ENCODE data around the gene UBE2V1. TPM values are rescaled to one million over a fixed set of nuclear protein-coding genes. Genes with fewer than 3 reads are reported as not detected.
"Not testable (repeated sequence)": the region's sequence is repeated elsewhere in the genome, so short reads cannot be mapped to it uniquely, and the experiment has no call there.

UBE2V1 gene
- total RNA-seq, 2 donors from 2014 or later, result 77.4 to 109 TPM

DNA sequence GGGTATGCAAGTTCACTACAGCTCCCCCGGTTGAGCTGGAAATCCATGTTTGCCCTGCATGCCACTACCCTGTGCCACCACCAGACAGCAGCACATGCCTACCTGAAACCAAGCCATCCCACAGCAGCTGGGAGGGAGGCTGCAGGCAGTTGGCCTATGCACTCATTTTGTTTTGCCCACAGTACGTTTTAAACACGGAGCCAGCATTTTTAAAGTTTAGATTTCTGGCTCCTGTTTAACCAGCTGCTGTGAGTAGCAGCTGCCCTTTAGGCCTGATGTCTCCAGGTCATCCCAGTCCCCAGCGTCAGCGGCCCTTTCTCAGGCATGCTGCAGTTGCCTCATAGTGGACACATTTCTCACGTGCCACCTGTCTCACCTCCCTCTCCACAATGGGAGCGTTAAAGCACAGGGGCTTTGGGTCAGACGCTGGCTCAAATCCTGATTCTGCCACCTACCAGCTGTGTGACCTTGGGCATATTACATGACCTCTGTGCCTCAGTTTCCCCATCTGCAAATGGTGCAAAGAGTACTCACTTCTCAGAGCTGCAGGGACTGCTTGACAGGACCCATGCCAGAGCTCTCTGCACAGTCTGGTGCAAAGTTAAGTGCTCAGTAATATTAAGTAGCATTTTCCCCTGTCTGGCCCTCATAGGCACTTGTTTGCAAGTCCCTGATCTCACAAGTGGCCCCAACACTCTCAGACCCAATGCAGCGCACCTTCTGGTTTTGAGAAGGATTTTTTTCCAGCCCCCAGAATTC lies 8.2 kb upstream of the UBE2V1 start:
- ATAC-seq (peak; percentile 74 to 79), DNase-seq (peak; percentile 64)
- intact Hi-C loops (cut with DNase I), result loop anchor here (1.0 to 5.0 kb wide), 2 partner anchors 48 to 51 kb away; no protein-coding TSS in a partner anchor

DNA sequence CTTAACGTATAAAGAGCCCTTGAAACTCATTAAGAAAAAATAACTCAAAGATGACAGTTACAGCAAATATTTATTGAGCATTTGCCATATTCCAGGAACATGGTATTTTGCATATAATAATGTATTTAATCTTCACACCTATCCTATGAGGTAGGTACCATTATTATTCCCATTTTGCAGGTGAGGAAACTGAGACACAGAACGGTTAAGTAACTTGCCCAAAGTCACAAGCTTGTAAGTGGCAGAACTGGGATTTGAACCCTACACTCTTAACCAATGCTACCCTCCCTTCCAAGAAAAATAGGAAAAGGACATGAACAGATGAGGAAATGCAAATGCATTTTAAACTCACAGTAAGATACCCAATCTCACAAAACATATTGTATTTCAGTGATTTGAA lies 5.3 kb upstream of the UBE2V1 start:
- intact Hi-C loops (cut with DNase I), result no loop called here
- ATAC-seq (no peak), DNase-seq (no peak)

- ATAC-seq (no peak), DNase-seq (no peak)
- intact Hi-C loops (cut with DNase I), result no loop called here
Measured at GRCh38 chr20:50116368-50116999, 3.5 kb upstream of the UBE2V1 start.

- ATAC-seq (peak; percentile 89 to 90), DNase-seq (peak; percentile 98)
- intact Hi-C loops (cut with DNase I), result no loop called here
Measured at GRCh38 chr20:50115591-50116367, 2.8 kb upstream of the UBE2V1 start.

- no peak for ATAC-seq
- intact Hi-C loops (cut with DNase I), result no loop called here
- DNase-seq, result no peak
Measured at GRCh38 chr20:50115041-50115512, 2.1 kb upstream of the UBE2V1 start.

- no peak for DNase-seq
- ATAC-seq, result no peak
- intact Hi-C loops (cut with DNase I), result no loop called here
Measured at GRCh38 chr20:50113420-50114224, 672 bp upstream of the UBE2V1 start.

DNA sequence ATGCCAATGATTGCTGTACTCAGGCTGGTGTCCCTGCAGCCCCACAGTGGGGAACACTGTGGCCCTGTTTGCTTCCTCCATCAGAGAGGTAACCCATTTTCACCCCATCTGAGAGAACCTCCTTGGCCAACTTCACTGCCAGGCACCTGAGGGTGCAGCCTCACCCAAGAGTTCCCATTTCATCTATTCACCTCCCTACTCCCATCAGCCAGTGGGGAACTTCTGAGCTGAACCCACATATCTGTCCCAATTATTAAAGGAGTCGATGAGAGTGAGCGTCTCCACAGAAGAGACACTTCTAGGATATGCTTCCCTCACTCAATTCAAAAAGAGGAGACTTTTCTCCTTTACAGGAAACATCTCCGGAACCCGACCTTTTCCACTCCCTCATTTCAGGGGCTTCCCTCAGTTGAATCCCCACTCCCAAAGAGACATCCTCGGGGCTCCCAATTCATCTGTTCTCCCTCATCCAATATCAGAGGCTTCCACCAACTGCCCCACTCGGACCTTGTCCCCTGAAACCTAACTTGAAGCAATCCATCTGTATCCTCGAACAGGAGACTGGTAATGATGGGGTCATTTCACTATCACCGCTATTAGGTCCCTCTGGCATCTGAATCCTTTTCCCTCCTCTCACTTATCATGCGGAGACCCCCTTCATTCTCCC lies 988 bp downstream of the UBE2V1 start:
- no peak for DNase-seq
- ATAC-seq, result no peak
- intact Hi-C loops (cut with DNase I), result no loop called here

GRCh38 chr20:50111120-50111828 lies 1.7 kb downstream of the UBE2V1 start:
- ATAC-seq (no peak), DNase-seq (no peak)
- intact Hi-C loops (cut with DNase I), result no loop called here

- ATAC-seq, result no peak
- no peak for DNase-seq
- intact Hi-C loops (cut with DNase I), result no loop called here
Measured at GRCh38 chr20:50110141-50111047, 2.6 kb downstream of the UBE2V1 start.

- intact Hi-C loops (cut with DNase I), result no loop called here
- no peak for DNase-seq
- no peak for ATAC-seq
Measured at GRCh38 chr20:50108556-50109235, 4.3 kb downstream of the UBE2V1 start.

DNA sequence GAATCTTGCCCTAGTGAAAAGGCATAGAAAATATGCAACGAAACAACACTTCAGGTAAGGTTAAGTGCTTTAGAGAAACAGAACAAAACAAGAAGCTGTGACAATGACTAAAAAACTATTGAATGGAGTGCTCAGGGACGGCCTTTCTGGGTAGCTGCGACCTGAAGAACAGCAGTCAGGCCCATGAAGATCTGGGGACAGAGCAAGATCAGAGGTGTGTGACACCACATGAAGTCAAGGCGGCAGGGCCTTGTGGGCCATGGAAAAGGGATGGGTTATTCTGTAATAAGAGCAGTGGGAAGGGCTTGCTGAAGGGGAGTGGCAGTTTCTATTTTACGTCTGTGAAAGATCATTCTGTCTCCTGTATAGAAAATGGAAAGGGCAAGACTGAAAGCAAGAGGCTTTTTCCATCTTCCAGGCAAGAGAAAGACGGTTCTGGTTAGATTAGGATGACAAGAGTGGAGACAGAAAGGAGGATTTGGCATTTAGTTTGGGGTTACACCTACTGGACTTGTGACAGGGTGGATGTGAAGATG lies 5.1 kb downstream of the UBE2V1 start:
- ATAC-seq (no peak), DNase-seq (no peak)
- intact Hi-C loops (cut with DNase I), result no loop called here

- intact Hi-C loops (cut with DNase I), result no loop called here
- DNase-seq, result no peak
- ATAC-seq, result no peak
Measured at GRCh38 chr20:50107086-50107660, 5.8 kb downstream of the UBE2V1 start.

GRCh38 chr20:50106669-50107068 lies 6.3 kb downstream of the UBE2V1 start:
- intact Hi-C loops (cut with DNase I); DNase-seq; ATAC-seq: not testable (repeated sequence)

DNA sequence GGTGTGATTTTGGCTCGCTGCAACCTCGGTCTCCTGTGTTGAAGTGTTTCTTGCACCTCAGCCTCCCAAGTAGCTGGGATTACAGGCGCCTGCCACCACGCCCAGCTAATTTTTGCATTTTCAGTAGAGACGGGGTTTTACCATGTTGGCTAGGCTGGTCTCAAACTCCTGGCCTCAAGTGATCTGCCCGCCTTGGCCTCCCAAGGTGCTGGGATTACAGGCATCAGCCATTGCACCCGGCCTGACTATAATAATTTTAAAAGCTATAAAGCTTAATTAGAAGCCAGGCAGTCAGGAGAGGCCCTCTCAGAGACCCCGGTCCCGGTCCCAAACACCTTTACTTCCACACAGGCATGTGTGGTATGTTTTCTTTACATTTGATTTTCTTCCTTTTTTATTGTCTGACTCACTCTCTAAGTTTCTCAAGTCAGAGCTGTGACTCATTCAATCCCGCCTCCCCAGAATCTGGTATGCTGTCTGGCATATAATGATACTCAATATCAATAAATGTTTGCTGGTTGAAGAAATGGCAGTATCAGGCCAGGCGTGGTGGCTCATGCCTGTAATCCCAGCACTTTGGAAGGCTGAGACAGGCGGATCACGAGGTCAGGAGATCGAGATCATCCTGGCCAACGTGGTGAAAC lies 9.4 kb downstream of the UBE2V1 start:
- intact Hi-C loops (cut with DNase I), result not testable (repeated sequence)
- ATAC-seq, result peak in 1 of 2 donors; percentile 19

GRCh38 chr20:50102551-50102950 lies 10.4 kb downstream of the UBE2V1 start:
- intact Hi-C loops (cut with DNase I); DNase-seq; ATAC-seq: not testable (repeated sequence)

More for the DNA sequence above, 9.4 kb downstream of the UBE2V1 start:
- DNase-seq, result not testable (repeated sequence)
